ENCODE data around the gene COL25A1.

DNA sequence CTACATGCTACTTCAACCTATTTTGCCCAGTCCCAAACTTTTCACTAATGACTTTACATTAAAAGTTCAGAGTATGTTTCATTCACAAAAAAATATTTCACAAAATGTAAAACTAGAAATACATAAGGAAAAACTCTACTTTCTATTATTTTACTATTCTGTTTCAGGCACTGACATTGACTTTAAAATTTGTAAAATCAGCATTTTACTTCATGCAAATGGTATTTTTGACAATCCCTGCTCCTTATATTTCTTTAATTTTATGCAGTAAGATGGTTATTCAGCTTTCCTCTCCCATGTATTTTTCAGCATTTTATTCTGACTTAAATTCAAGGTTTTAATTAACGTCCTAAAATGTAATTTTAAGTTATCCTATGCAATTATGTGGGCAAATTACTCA, 178.5 kb downstream of the COL25A1 start:
- TF ChIP-seq, protein P1, sequence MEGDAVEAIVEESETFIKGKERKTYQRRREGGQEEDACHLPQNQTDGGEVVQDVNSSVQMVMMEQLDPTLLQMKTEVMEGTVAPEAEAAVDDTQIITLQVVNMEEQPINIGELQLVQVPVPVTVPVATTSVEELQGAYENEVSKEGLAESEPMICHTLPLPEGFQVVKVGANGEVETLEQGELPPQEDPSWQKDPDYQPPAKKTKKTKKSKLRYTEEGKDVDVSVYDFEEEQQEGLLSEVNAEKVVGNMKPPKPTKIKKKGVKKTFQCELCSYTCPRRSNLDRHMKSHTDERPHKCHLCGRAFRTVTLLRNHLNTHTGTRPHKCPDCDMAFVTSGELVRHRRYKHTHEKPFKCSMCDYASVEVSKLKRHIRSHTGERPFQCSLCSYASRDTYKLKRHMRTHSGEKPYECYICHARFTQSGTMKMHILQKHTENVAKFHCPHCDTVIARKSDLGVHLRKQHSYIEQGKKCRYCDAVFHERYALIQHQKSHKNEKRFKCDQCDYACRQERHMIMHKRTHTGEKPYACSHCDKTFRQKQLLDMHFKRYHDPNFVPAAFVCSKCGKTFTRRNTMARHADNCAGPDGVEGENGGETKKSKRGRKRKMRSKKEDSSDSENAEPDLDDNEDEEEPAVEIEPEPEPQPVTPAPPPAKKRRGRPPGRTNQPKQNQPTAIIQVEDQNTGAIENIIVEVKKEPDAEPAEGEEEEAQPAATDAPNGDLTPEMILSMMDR (conservative IDR thresholded peaks at IDR 0.05), result no peak
- TF ChIP-seq ZFX (IDR thresholded peaks at IDR 0.05), result no peak
